ENCODE results near the gene ACSL1. TPM values are rescaled to one million over a fixed set of nuclear protein-coding genes. Genes with fewer than 3 reads are reported as not detected.

The ACSL1 gene
- total RNA-seq, 4 donors from 2014 or later, result 27.3 to 98.4 (median 70.1) TPM

GRCh38 chr4:184755278-184755677 lies 70.5 kb downstream of the ACSL1 start:
- H3K9me3 ChIP-seq, result no peaks in the 10 kb centered on the region
- DNase-seq, result peak in 1 of 2 donors; percentile 35
- H3K4me3 ChIP-seq, result no peak overlapping the region
- no peaks in the 10 kb centered on the region for H3K4me1 ChIP-seq
- TF ChIP-seq POLR2A (IDR thresholded peaks at IDR 0.05) (no peak), CTCF (IDR thresholded peaks at IDR 0.05) (no peak)
- intact Hi-C loops (cut with DNase I; ENCODE audit: low total_unique reads), result no loop called here
- no peaks in the 10 kb centered on the region for H3K27me3 ChIP-seq
- H3K27ac ChIP-seq, result peak overlapping the region in 1 of 2 donors; percentile 8
- no peaks in the 10 kb centered on the region for H3K36me3 ChIP-seq

- no peak for DNase-seq
- Histone ChIP-seq H3K9me3 (no peaks in the 10 kb centered on the region), H3K27me3 (no peaks in the 10 kb centered on the region), H3K4me3 (no peak overlapping the region), H3K36me3 (no peaks in the 10 kb centered on the region), H3K4me1 (no peaks in the 10 kb centered on the region), H3K27ac (no peak overlapping the region)
- intact Hi-C loops (cut with DNase I; ENCODE audit: low total_unique reads), result loop anchor here (5.0 kb wide), 1 partner anchor 75 kb away; the partner anchor contains the start of gene ACSL1
- TF ChIP-seq POLR2A (IDR thresholded peaks at IDR 0.05) (no peak), CTCF (IDR thresholded peaks at IDR 0.05) (no peak)
Observed at GRCh38 chr4:184752496-184753275, 73.1 kb downstream of the ACSL1 start.

- Histone ChIP-seq H3K27ac (no peak overlapping the region), H3K27me3 (no peaks in the 10 kb centered on the region), H3K36me3 (no peaks in the 10 kb centered on the region), H3K4me3 (no peak overlapping the region), H3K9me3 (no peaks in the 10 kb centered on the region), H3K4me1 (no peaks in the 10 kb centered on the region)
- intact Hi-C loops (cut with DNase I; ENCODE audit: low total_unique reads), result loop anchor here (5.0 kb wide), 1 partner anchor 76 kb away; the partner anchor contains the start of gene ACSL1
- no peak for TF ChIP-seq POLR2A (IDR thresholded peaks at IDR 0.05)
- TF ChIP-seq CTCF (IDR thresholded peaks at IDR 0.05), result no peak
- DNase-seq, result no peak
Observed at GRCh38 chr4:184751585-184751956, 74.2 kb downstream of the ACSL1 start.

GRCh38 chr4:184750926-184751584 lies 74.7 kb downstream of the ACSL1 start:
- Histone ChIP-seq H3K36me3 (no peaks in the 10 kb centered on the region), H3K4me3 (no peak overlapping the region), H3K27ac (no peak overlapping the region), H3K4me1 (no peaks in the 10 kb centered on the region), H3K27me3 (no peaks in the 10 kb centered on the region), H3K9me3 (no peaks in the 10 kb centered on the region)
- DNase-seq, result no peak
- intact Hi-C loops (cut with DNase I; ENCODE audit: low total_unique reads), result loop anchor here (5.0 kb wide), 1 partner anchor 76 kb away; the partner anchor contains the start of gene ACSL1
- TF ChIP-seq POLR2A (IDR thresholded peaks at IDR 0.05) (no peak), CTCF (IDR thresholded peaks at IDR 0.05) (no peak)

- Histone ChIP-seq H3K27me3 (no peaks in the 10 kb centered on the region), H3K4me3 (no peak overlapping the region), H3K27ac (no peak overlapping the region), H3K9me3 (no peaks in the 10 kb centered on the region), H3K4me1 (no peaks in the 10 kb centered on the region), H3K36me3 (no peaks in the 10 kb centered on the region)
- TF ChIP-seq CTCF (IDR thresholded peaks at IDR 0.05) (no peak), POLR2A (IDR thresholded peaks at IDR 0.05) (no peak)
- DNase-seq, result no peak
- intact Hi-C loops (cut with DNase I; ENCODE audit: low total_unique reads), result no loop called here
Observed at GRCh38 chr4:184748251-184748652, 77.5 kb downstream of the ACSL1 start.

Measured in uterus (tissue), 4 donors.